ENCODE data around the gene TRPM6. TPM values are rescaled to one million over a fixed set of nuclear protein-coding genes. Genes with fewer than 3 reads are reported as not detected.
A peak's percentile ranks its signal among the peaks of the same experiment; 100 is the strongest.

TRPM6 gene, protein sequence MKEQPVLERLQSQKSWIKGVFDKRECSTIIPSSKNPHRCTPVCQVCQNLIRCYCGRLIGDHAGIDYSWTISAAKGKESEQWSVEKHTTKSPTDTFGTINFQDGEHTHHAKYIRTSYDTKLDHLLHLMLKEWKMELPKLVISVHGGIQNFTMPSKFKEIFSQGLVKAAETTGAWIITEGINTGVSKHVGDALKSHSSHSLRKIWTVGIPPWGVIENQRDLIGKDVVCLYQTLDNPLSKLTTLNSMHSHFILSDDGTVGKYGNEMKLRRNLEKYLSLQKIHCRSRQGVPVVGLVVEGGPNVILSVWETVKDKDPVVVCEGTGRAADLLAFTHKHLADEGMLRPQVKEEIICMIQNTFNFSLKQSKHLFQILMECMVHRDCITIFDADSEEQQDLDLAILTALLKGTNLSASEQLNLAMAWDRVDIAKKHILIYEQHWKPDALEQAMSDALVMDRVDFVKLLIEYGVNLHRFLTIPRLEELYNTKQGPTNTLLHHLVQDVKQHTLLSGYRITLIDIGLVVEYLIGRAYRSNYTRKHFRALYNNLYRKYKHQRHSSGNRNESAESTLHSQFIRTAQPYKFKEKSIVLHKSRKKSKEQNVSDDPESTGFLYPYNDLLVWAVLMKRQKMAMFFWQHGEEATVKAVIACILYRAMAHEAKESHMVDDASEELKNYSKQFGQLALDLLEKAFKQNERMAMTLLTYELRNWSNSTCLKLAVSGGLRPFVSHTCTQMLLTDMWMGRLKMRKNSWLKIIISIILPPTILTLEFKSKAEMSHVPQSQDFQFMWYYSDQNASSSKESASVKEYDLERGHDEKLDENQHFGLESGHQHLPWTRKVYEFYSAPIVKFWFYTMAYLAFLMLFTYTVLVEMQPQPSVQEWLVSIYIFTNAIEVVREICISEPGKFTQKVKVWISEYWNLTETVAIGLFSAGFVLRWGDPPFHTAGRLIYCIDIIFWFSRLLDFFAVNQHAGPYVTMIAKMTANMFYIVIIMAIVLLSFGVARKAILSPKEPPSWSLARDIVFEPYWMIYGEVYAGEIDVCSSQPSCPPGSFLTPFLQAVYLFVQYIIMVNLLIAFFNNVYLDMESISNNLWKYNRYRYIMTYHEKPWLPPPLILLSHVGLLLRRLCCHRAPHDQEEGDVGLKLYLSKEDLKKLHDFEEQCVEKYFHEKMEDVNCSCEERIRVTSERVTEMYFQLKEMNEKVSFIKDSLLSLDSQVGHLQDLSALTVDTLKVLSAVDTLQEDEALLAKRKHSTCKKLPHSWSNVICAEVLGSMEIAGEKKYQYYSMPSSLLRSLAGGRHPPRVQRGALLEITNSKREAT (N-terminal part only)
- total RNA-seq (2021) = 0.66 to 1.4 TPM (median 0.78 TPM) in 3 replicates
- percentile 27 among the genes with signal in this experiment for Bru-seq, nascent RNA
- long read RNA-seq, experiment 1, partial matches to known transcripts = 0 of 3 reads
- long read RNA-seq, experiment 1, other reads (novel, unspliced or antisense) = 3 of 3 reads
- long read RNA-seq, experiment 2, partial matches to known transcripts = 0 of 1 reads
- long read RNA-seq, experiment 2, other reads (novel, unspliced or antisense) = 1 of 1 reads
- long read RNA-seq, experiment 3, partial matches to known transcripts = 0 of 1 reads
- long read RNA-seq, experiment 3, other reads (novel, unspliced or antisense) = 1 of 1 reads

DNA sequence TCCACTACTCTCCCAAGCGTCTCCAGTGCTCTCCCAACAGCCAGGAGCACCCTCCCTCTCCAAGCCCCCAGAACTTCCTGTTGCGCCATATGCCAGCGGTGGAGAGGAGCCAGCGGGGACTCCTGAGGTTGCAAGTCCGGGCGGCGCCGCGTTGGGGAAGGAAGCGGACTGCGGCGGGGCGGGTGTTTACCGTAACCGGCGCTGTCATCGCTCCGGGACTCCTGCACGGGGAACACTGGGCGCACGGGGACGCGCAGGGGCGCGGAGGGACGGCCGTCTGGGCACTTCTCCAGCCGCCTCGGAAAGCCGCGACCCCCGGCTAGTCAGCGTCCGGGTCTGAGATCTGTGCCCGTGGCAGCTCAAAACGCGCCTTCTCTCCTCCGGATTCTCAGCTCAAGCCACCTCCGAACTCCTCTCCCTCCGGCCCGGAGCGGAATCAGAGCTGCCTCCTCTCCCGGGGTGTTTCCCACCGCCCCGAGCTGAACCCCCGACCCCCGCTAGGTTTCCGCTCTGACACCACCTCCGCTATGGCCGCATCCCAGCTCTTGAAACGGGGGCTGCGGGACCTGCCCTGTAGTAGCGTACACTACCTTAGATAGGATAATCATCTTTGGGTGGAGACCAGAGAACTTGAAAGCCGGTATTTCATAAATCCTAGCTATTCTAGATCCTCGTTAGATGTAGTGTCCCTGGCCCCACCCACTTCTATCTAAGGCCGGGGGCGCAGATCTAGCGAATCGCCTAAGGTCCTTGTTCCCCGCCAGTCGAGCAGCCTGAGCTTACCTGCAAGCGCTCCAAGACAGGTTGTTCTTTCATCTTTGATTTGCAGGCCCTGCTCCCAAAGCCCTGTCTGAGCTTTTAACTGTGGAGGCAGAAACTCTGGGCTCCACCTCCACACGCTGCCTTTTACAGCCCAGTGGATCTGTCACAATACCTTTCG, at the start of gene TRPM6:
TRPM6 (minus strand) TSS at position 881 of the 940 bp plus-strand sequence; CDS start at position 816, 65 bp downstream.
- Mint-ChIP-seq H3K4me1 (peaks cover 8% of the 10 kb centered on the region), H3K27ac (no peak within 1 kb of the TSS), H3K36me3 (no peaks in the 10 kb centered on the region), H3K9me3 (no peaks in the 10 kb centered on the region), H3K27me3 (ENCODE audit: low read depth) (peaks cover 13% of the 10 kb centered on the region), H3K4me3 (peak within 1 kb of the TSS; percentile 90)
- peak; percentile 68 for DNase-seq (ENCODE audit: low spot score)
- ChIA-PET CTCF (interaction anchor here (1.4 to 2.1 kb wide), 5 partner anchors 8 to 141 kb away, joined by 3 to 17 read pairs (median 7); partner anchors contain the start of genes C9orf40 and CARNMT1), POLR2A (interaction anchor here (0.5 to 1.6 kb wide), 3 partner anchors 14 to 201 kb away, joined by 3 to 8 read pairs (median 4); partner anchors contain the start of genes CARNMT1 and NMRK1)
- peak; percentile 81 for ATAC-seq
- TF ChIP-seq ZNF232 (CRISPR knock-in tag; IDR thresholded peaks at IDR 0.05) = no peak
- 0 out of 2 replicates have a peak, but pooled peaks have one; percentile 14 for TF ChIP-seq ETV6 (CRISPR knock-in tag; IDR thresholded peaks at IDR 0.05)
- TF ChIP-seq ZNF281 (CRISPR knock-in tag; IDR thresholded peaks at IDR 0.05) = no peak
- TF ChIP-seq MXD4 (CRISPR knock-in tag; IDR thresholded peaks at IDR 0.05; ENCODE audit: borderline replicate concordance) = no peak
- TF ChIP-seq ZNF317 (CRISPR knock-in tag; IDR thresholded peaks at IDR 0.05; ENCODE audit: borderline replicate concordance, low read depth) = no peak
- no peak for TF ChIP-seq IRF2 (CRISPR knock-in tag; IDR thresholded peaks at IDR 0.05; ENCODE audit: borderline replicate concordance, low read depth)
- TF ChIP-seq TCF7 (CRISPR knock-in tag; IDR thresholded peaks at IDR 0.05; ENCODE audit: low read depth) = no peak
- peak; percentile 69 for TF ChIP-seq ZNF423 (CRISPR knock-in tag; IDR thresholded peaks at IDR 0.05)
- no peak for TF ChIP-seq E2F5 (CRISPR knock-in tag; IDR thresholded peaks at IDR 0.05)
- no peak for TF ChIP-seq CBFB (CRISPR knock-in tag; IDR thresholded peaks at IDR 0.05; ENCODE audit: low read depth)
- 0 out of 2 replicates have a peak, but pooled peaks have one; percentile 8 for TF ChIP-seq FOXP4 (CRISPR knock-in tag; IDR thresholded peaks at IDR 0.05)
- TF ChIP-seq, protein P1, sequence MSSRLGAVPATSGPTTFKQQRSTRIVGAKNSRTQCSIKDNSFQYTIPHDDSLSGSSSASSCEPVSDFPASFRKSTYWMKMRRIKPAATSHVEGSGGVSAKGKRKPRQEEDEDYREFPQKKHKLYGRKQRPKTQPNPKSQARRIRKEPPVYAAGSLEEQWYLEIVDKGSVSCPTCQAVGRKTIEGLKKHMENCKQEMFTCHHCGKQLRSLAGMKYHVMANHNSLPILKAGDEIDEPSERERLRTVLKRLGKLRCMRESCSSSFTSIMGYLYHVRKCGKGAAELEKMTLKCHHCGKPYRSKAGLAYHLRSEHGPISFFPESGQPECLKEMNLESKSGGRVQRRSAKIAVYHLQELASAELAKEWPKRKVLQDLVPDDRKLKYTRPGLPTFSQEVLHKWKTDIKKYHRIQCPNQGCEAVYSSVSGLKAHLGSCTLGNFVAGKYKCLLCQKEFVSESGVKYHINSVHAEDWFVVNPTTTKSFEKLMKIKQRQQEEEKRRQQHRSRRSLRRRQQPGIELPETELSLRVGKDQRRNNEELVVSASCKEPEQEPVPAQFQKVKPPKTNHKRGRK (CRISPR knock-in tag; IDR thresholded peaks at IDR 0.05; ENCODE audit: borderline replicate concordance) = no peak
- TF ChIP-seq, protein P2, sequence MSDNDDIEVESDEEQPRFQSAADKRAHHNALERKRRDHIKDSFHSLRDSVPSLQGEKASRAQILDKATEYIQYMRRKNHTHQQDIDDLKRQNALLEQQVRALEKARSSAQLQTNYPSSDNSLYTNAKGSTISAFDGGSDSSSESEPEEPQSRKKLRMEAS (CRISPR knock-in tag; IDR thresholded peaks at IDR 0.05) = peak; percentile 53; the same call in 1 of the 2 replicates
- no peak for TF ChIP-seq STAT6 (CRISPR knock-in tag; conservative IDR thresholded peaks at IDR 0.05; ENCODE audit: low read depth)
